NCI-H1105 (cell line): ENCODE results near the gene TMEM184B.
"Not testable (repeated sequence)": the region's sequence is repeated elsewhere in the genome, so short reads cannot be mapped to it uniquely, and the experiment has no call there.

Experiments used
- DNase-seq: peaks from one replicate; lab custom pipeline; 2025; lab: John Stamatoyannopoulos, UW

TMEM184B gene

DNA sequence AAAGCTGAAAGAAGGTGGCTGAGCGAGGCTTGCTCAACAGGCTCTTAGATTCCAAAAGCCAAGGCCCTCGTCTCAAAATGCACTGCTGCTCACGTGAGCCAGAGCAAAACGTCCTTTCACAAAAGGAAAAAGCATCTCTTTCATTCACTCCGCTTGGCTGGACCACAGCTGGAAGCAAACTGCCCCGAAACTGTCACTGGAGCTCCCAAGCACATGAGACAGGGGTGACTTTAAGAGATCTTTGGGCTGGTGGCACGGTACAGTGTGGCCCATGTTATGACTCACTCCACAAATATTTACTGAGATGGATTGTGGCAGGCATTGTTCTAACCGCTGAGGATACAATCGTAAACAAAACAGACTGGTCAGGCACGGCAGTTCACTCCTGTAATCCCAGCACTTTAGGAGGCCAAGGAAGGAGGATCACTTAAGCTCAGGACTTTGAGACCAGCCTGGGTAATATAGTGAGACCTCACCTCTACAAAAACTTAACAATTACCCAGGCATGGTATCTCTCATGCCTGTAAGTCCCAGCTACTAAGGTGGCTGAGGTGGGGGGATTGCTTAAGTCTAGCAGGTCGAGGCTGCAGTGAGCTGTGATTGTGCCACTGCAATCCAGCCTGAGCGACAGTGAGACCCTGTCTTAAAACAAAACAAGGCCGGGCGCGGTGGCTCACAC, 94.7 kb downstream of the TMEM184B start:
- DNase-seq: no peak

DNA sequence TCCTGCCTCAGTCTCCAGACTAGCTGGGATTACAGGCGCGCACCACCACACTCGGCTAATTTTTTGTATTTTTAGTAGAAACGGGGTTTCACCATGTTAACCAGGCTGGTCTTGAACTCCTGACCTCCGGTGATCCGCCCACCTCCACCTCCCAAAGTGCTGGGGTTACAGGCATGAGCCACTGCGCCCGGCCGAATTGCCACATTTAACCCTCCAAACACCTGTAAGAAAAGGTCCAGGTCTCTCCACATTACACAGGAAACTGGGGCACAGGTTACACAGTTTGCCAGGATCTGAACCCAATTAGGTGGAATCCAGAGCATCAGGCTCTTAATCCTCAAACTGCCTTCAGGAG, 95.3 kb downstream of the TMEM184B start:
- DNase-seq: not testable (repeated sequence)

DNA sequence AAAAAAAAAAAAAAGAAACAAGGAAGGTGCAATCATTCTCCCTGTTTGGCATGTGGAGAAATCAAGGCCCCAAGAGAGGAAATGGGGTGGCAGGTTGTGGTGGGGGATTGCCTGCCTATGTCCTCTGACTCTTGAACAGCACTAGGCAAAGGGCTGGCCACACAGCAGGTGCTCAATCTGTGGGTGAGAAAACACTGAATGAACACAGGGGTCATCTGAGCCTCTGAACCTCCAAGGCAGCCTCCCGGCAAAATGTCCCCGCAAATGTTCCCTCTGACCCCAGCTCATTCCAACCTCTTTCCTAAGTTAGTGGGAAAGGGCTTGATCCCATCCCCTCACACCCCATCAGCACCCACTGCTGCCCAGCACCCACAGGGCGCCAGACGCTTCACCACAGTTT, 95.8 kb downstream of the TMEM184B start:
- no peak for DNase-seq

DNA sequence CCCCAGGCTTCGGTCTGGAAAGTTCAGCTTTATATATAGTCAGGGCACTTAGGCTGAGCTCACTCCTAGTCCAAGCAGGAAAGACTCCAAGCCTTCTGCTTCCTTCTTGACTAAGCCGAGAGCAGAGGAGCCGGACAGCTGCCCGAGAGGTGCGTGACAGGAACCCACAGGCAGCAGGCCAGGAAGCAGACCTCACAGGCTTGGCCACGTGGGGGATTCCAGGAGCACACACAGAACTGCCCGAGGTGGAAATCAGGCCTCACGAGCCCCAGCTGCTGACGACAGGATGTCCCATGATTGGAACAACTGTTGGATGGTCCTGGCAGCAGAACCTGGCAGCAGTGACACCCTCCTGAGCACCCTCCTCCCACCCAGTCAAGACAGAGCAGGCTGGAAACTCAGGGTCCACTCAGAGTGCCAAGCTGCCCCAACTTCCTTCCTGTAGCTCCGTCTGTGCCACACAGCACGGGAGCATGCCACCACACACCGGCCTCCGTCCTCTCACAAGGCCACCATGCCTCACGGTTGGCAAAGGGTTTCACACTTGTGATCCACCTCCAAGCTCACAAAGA, 96.6 kb downstream of the TMEM184B start:
- no peak for DNase-seq

DNA sequence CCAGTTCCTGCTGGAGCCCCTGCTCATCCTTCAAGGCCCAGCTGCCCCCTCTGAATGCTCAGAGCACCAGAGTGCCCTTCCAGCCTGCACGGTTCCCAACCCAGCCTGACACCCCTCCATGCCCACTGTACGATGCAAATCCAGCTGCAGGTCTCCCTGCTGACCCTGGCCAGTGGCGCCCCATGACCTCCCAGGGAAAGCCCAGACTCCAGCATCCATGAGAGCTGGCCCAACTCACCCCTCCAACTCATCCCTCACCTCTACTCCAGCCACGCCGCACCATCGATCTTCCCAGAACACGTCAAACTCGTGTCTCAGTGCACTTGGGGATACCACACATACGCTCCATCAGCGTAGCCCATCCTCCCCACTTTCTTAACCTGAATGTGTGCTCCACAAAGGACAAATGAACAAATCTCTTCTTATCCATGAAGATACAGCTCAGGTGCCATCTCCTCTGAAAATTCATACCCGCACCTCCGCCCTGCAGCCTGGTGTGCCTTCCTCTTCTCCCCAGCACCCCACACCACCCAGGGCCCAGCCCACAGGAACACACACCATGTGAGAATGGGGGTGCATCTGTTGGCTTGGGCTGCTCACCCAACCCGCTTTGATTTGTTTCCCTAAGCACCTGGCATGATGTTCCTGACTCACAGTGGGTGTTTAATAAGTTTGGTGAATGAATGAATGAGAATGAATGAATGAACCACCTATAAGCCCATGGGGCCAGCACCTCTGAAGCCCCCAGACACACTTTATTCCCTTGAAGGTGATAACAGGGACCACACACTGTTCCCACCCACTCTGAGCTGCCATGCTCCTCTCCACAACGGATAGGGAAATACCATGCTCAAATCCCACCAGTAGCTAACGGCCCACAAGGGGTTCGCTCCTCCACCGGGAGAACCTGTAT, 97.3 kb downstream of the TMEM184B start:
- DNase-seq: no peak

DNA sequence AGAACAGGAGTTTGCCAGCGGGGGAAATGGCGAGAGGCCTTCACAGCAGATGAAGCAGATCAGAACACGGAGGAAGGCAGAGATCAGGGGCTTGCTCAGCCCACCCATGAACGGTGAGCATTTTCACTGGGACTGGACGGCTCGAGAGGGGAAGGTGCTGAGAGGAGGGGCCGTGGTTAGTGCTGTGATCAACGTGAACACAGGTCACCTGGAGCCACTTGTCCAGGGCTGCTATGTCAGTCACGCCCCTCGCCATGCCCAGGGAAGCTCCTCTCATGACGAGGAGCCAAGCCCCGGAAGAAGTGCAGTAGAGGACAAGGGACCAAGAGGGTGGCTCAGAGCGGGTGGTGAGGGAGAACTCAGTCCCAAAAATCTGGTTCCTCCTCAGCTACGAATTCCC, 98.2 kb downstream of the TMEM184B start:
- no peak for DNase-seq

DNA sequence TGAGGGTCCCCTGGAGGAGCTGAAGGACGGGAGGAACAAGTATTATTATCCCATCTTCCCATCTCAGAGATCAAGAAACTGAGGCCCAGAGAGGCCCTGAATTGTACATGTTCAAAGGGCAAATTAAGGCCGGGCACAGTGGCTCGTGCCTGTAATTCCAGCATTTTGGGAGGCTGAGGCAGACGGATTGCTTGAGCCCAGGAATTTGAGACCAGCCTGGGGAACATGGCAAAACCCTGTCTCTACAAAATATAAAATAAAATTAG, 99.2 kb downstream of the TMEM184B start:
- DNase-seq: no peak

DNA sequence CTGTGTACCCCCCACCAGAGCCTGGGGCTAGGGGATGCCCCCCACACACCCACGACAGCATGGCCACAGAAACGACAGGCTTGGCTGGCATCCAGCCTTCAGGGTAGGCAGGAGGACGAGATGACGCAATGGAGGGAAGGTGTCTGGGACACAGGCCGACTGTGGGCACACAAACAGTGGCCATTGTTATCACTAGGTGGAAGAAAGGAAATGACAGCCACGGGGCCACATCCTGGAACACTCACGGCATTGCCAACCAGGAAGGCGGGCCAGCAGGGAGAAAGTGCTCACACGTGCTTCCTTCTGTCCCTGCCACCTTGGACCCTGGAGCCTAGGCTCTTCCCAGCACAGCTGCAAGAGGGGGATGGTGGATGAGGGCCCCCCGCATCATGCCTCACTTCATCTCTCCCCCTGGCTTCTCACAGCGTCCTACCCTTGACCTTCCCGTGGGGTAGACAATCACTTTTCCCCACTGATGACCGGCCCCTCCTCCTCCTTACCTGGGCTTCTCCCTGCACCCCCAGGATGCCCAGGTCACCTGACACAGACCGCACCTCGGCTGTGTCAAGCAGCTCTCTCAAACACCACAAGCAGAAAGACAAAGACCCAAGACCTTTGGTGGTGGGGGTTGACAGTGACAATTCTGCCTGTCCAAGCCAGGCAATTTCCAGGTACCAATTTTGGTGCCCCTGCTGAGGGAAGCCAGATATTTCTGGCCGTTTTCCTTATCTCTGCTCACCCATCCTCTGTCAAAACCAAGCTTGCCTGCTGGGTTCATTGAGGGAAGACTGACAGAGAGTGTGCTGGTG, 99.8 kb downstream of the TMEM184B start:
- no peak for DNase-seq

DNA sequence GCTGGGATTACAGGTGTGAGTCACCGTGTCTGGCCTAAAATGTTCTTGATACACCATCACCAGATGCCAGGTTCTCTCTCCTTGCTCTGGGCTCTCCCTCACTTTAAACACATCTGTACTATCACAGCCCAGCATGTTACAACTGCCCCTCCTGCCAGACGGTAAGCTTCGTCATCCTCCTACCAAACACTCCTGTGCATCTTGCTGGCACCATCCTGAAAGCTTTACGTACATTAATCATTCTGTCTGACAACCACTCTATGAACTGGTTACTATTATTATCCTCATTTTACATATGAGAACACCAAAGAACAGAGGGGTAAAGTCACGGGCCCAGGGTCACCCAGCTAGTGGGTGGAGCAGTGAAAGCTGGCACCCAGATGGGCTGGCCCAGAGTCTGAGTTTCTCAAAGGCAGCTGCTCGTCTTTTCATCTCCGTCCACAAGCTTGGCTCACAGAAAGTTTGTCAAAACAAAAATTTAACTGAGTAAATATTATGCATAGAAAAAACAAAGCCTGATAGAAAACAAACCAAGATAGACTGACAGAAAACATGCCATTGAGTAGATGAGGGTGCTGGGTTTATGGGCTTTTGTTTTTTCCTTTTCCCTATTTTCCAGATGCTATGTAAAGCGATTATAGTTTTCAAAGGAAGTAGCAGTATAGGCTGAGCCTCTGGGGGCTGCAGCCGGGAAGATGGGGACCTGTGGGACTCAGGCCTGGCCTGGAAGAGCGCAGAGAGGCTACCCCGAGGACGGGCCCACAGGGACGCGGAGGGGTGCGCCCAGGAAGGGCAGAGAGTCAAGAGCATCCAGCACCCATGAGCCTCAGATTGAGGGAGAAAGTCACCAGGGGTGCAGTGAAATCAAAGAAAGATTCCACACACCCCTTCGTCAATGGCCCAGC, 100.6 kb downstream of the TMEM184B start:
- no peak for DNase-seq

DNA sequence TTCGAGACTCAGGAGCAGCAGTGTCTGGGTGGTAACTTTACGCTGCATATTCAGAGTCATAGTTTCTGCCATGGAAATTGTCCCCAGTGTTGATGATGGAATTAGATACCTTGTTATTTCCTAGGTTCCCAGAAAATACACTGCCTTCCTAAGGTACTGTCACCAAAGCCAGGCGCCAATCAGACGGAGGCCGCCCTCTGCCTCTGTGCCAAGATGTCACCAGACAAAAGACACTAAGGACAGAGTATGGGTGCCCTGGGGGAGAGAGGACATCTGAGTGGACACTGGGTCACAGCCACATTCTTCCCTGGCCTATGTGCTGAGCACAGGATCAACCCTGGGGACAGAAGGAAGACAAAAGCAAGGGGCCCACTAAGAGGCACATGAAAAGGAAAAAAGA, 102.3 kb downstream of the TMEM184B start:
- no peak for DNase-seq
